Choroid plexus epithelial cell (primary cell): ENCODE data around the gene JPH3.
A peak's percentile ranks its signal among the peaks of the same experiment; 100 is the strongest.

Experiments used
- DNase-seq: peaks from one replicate; pipeline ENCODE4 v3.0.0-alpha.2; 2010; ENCODE audit warnings: low read depth
- H3K4me3 ChIP-seq: 2 replicates; pipeline ENCODE4 v1.5.1; 2011; ENCODE audit warnings: low read depth, mild to moderate bottlenecking, control low read depth, low read length, moderate library complexity
- CTCF ChIP-seq: conservative IDR thresholded peaks from 2 replicates; pipeline ENCODE4 v1.5.1; 2011; ENCODE audit warnings: low read depth, mild to moderate bottlenecking, control low read depth, inconsistent platforms, low read length, moderate library complexity

The JPH3 gene

GRCh38 chr16:87626401-87626800 lies 24.1 kb downstream of the JPH3 start:
- no peak for TF ChIP-seq CTCF
- H3K4me3 ChIP-seq: no peak overlapping the region
- no peak for DNase-seq

- H3K4me3 ChIP-seq: no peak overlapping the region
- TF ChIP-seq CTCF: no peak
- DNase-seq: no peak
Observed at GRCh38 chr16:87626905-87627304, 24.6 kb downstream of the JPH3 start.

- TF ChIP-seq CTCF: no peak
- DNase-seq: no peak
- H3K4me3 ChIP-seq: no peak overlapping the region
Observed at GRCh38 chr16:87627542-87628245, 25.4 kb downstream of the JPH3 start.

GRCh38 chr16:87628246-87628923 lies 26.1 kb downstream of the JPH3 start:
- no peak for TF ChIP-seq CTCF
- no peak overlapping the region for H3K4me3 ChIP-seq
- DNase-seq: no peak

GRCh38 chr16:87628940-87629339 lies 26.6 kb downstream of the JPH3 start:
- DNase-seq: peak; percentile 13
- TF ChIP-seq CTCF: no peak
- no peak overlapping the region for H3K4me3 ChIP-seq

GRCh38 chr16:87631067-87631466 lies 28.8 kb downstream of the JPH3 start:
- no peak for DNase-seq
- no peak for TF ChIP-seq CTCF
- H3K4me3 ChIP-seq: no peak overlapping the region

GRCh38 chr16:87634411-87634810 lies 32.1 kb downstream of the JPH3 start:
- no peak for TF ChIP-seq CTCF
- DNase-seq: no peak
- no peak overlapping the region for H3K4me3 ChIP-seq
